Measurements from ENCODE around the gene MYO1H.

MYO1H gene

GRCh38 chr12:109304485-109304884, 43.2 kb upstream of the MYO1H start:
- in situ Hi-C loops (cut with HindIII; ENCODE audit: low pct_ligation_motif_present, low sequenced_read_pairs), result no loop called here
- Histone ChIP-seq H3K27me3 (replicated peaks) (peaks cover 33% of the 10 kb centered on the region), H3K27ac (no peak overlapping the region), H3K4me3 (ENCODE audit: low read depth, low read length) (no peak overlapping the region), H3K36me3 (replicated peaks) (no peaks in the 10 kb centered on the region)
- TF ChIP-seq CTCF (IDR thresholded peaks at IDR 0.05; ENCODE audit: low read depth, low read length, missing control alignments), result no peak
- DNase-seq, result no peak

GRCh38 chr12:109305547-109305946, 42.2 kb upstream of the MYO1H start:
- in situ Hi-C loops (cut with HindIII; ENCODE audit: low pct_ligation_motif_present, low sequenced_read_pairs), result no loop called here
- peaks cover 42% of the 10 kb centered on the region for H3K27me3 ChIP-seq (replicated peaks)
- TF ChIP-seq CTCF (IDR thresholded peaks at IDR 0.05; ENCODE audit: low read depth, low read length, missing control alignments), result no peak

GRCh38 chr12:109307051-109307450, 40.6 kb upstream of the MYO1H start:
- in situ Hi-C loops (cut with HindIII; ENCODE audit: low pct_ligation_motif_present, low sequenced_read_pairs), result no loop called here
- Histone ChIP-seq H3K27ac (no peak overlapping the region), H3K27me3 (replicated peaks) (peaks cover 54% of the 10 kb centered on the region), H3K4me3 (ENCODE audit: low read depth, low read length) (no peak overlapping the region), H3K36me3 (replicated peaks) (no peaks in the 10 kb centered on the region)
- TF ChIP-seq CTCF (IDR thresholded peaks at IDR 0.05; ENCODE audit: low read depth, low read length, missing control alignments), result no peak
- DNase-seq, result no peak

More at GRCh38 chr12:109305547-109305946, 42.2 kb upstream of the MYO1H start:
- H3K4me3 ChIP-seq (ENCODE audit: low read depth, low read length), result no peak overlapping the region
- H3K27ac ChIP-seq, result no peak overlapping the region
- DNase-seq, result no peak
- H3K36me3 ChIP-seq (replicated peaks), result no peaks in the 10 kb centered on the region

- no peak within 1 kb of the TSS for H3K4me3 ChIP-seq (ENCODE audit: low read depth, low read length)
- in situ Hi-C loops (cut with HindIII; ENCODE audit: low pct_ligation_motif_present, low sequenced_read_pairs), result no loop called here
- H3K27me3 ChIP-seq (replicated peaks), result peaks cover 57% of the 10 kb centered on the region
- H3K36me3 ChIP-seq (replicated peaks), result no peaks in the 10 kb centered on the region
- no peak for DNase-seq
- TF ChIP-seq CTCF (IDR thresholded peaks at IDR 0.05; ENCODE audit: low read depth, low read length, missing control alignments), result no peak
- H3K27ac ChIP-seq, result no peak within 1 kb of the TSS
Measured at GRCh38 chr12:109308534-109309380, 38.9 kb upstream of the MYO1H start, which contains the start of gene FOXN4. TSS of gene FOXN4 (minus strand) at chr12:109309284. CDS start at chr12:109308321, 963 bp downstream.

- no peak for DNase-seq
- Histone ChIP-seq H3K27ac (no peak overlapping the region), H3K4me3 (ENCODE audit: low read depth, low read length) (no peak overlapping the region), H3K36me3 (replicated peaks) (no peaks in the 10 kb centered on the region), H3K27me3 (replicated peaks) (peaks cover 54% of the 10 kb centered on the region)
- in situ Hi-C loops (cut with HindIII; ENCODE audit: low pct_ligation_motif_present, low sequenced_read_pairs), result no loop called here
- TF ChIP-seq CTCF (IDR thresholded peaks at IDR 0.05; ENCODE audit: low read depth, low read length, missing control alignments), result no peak
Measured at GRCh38 chr12:109309381-109310246, 38.1 kb upstream of the MYO1H start.
